Ectodermal cell (in vitro differentiated cells): Measurements from ENCODE around the gene TEX9.

Source experiments
- H3K27ac ChIP-seq: 2 replicates; pipeline ENCODE4 v1.7.0; 2013; ENCODE audit warnings: mild to moderate bottlenecking, low read depth, low read length; ENCODE audit not compliant: insufficient read depth, poor library complexity, severe bottlenecking
- H3K27me3 ChIP-seq: 2 replicates; pipeline ENCODE4 v1.7.0; 2013; ENCODE audit warnings: mild to moderate bottlenecking, low read length; ENCODE audit not compliant: insufficient read depth, control insufficient read depth, poor library complexity, severe bottlenecking
- H3K36me3 ChIP-seq: one replicate; pipeline ENCODE4 v1.7.0; 2013; ENCODE audit warnings: low read length; ENCODE audit not compliant: control insufficient read depth, insufficient read depth
- H3K4me1 ChIP-seq: one replicate; pipeline ENCODE4 v1.7.0; 2013; ENCODE audit warnings: low read length; ENCODE audit not compliant: control insufficient read depth, insufficient read depth
- H3K4me3 ChIP-seq: 2 replicates; pipeline ENCODE4 v1.7.0; 2013; ENCODE audit warnings: low read depth, low read length, control low read depth; ENCODE audit not compliant: insufficient read depth
- H3K9me3 ChIP-seq: 2 replicates; pipeline ENCODE4 v1.7.0; 2013; ENCODE audit warnings: mild to moderate bottlenecking, low read length, moderate library complexity; ENCODE audit not compliant: control insufficient read depth
- WGBS, 2 experiments: methylation state at CpG; one replicate each; pipeline ENCODE4 v1.1.7; 2013; ENCODE audit warnings: missing lambda C conversion rate in 2 of 2; 5-methylcytosine and 5-hydroxymethylcytosine counted together

The TEX9 gene

GRCh38 chr15:56428821-56429458 lies 63.7 kb downstream of the TEX9 start:
- no peaks in the 10 kb centered on the region for H3K4me1 ChIP-seq
- WGBS, 2 experiments: 9% methylated on average over 1 of the region's 2 CpGs; no CpG with 5 or more reads in 1 of the 2 experiments
- H3K27ac ChIP-seq: no peak overlapping the region
- no peaks in the 10 kb centered on the region for H3K36me3 ChIP-seq
- H3K27me3 ChIP-seq: no peaks in the 10 kb centered on the region
- no peak overlapping the region for H3K4me3 ChIP-seq
- no peaks in the 10 kb centered on the region for H3K9me3 ChIP-seq

- no peaks in the 10 kb centered on the region for H3K27me3 ChIP-seq
- H3K36me3 ChIP-seq: no peaks in the 10 kb centered on the region
- 88 to 96% methylated on average over 5 of the region's 5 CpGs for WGBS, 2 experiments
- no peaks in the 10 kb centered on the region for H3K9me3 ChIP-seq
- H3K27ac ChIP-seq: no peak overlapping the region
- no peak overlapping the region for H3K4me3 ChIP-seq
- no peaks in the 10 kb centered on the region for H3K4me1 ChIP-seq
Observed at GRCh38 chr15:56432304-56432703, 67.1 kb downstream of the TEX9 start.

- no peaks in the 10 kb centered on the region for H3K27me3 ChIP-seq
- H3K4me3 ChIP-seq: no peak overlapping the region
- H3K4me1 ChIP-seq: no peaks in the 10 kb centered on the region
- peaks cover 6% of the 10 kb centered on the region for H3K36me3 ChIP-seq
- no peak overlapping the region for H3K27ac ChIP-seq
- no peaks in the 10 kb centered on the region for H3K9me3 ChIP-seq
- 75 to 100% methylated on average over 1 of the region's 1 CpG for WGBS, 2 experiments
Observed at GRCh38 chr15:56440214-56440770, 75.1 kb downstream of the TEX9 start.

- H3K4me1 ChIP-seq: no peaks in the 10 kb centered on the region
- no peaks in the 10 kb centered on the region for H3K9me3 ChIP-seq
- no peak overlapping the region for H3K4me3 ChIP-seq
- no peaks in the 10 kb centered on the region for H3K27me3 ChIP-seq
- H3K27ac ChIP-seq: no peak overlapping the region
- 90 to 100% methylated on average over 2 to 3 of the region's 3 CpGs for WGBS, 2 experiments
- H3K36me3 ChIP-seq: peaks cover 6% of the 10 kb centered on the region
Observed at GRCh38 chr15:56442354-56442753, 77.1 kb downstream of the TEX9 start.

- no peaks in the 10 kb centered on the region for H3K9me3 ChIP-seq
- H3K27ac ChIP-seq: no peak overlapping the region
- H3K27me3 ChIP-seq: no peaks in the 10 kb centered on the region
- H3K4me1 ChIP-seq: no peaks in the 10 kb centered on the region
- no peak overlapping the region for H3K4me3 ChIP-seq
- 90 to 94% methylated on average over 4 to 5 of the region's 5 CpGs for WGBS, 2 experiments
- peaks cover 6% of the 10 kb centered on the region for H3K36me3 ChIP-seq
Observed at GRCh38 chr15:56445746-56446145, 80.5 kb downstream of the TEX9 start.

- Histone ChIP-seq H3K9me3 (no peaks in the 10 kb centered on the region), H3K27ac (no peak overlapping the region), H3K27me3 (no peaks in the 10 kb centered on the region), H3K4me1 (no peaks in the 10 kb centered on the region), H3K36me3 (no peaks in the 10 kb centered on the region), H3K4me3 (no peak overlapping the region)
- WGBS, 2 experiments: 87 to 88% methylated on average over 1 of the region's 1 CpG
Observed at GRCh38 chr15:56454836-56455235, 89.6 kb downstream of the TEX9 start.

- no peaks in the 10 kb centered on the region for H3K4me1 ChIP-seq
- H3K27me3 ChIP-seq: no peaks in the 10 kb centered on the region
- H3K27ac ChIP-seq: no peak overlapping the region
- 90 to 95% methylated on average over 1 to 3 of the region's 3 CpGs for WGBS, 2 experiments
- H3K4me3 ChIP-seq: no peak overlapping the region
- no peaks in the 10 kb centered on the region for H3K36me3 ChIP-seq
- no peaks in the 10 kb centered on the region for H3K9me3 ChIP-seq
Observed at GRCh38 chr15:56456229-56456628, 91.0 kb downstream of the TEX9 start.

- no peaks in the 10 kb centered on the region for H3K36me3 ChIP-seq
- no peaks in the 10 kb centered on the region for H3K9me3 ChIP-seq
- WGBS, 2 experiments: 86% methylated on average over 1 of the region's 2 CpGs; no CpG with 5 or more reads in 1 of the 2 experiments
- no peaks in the 10 kb centered on the region for H3K4me1 ChIP-seq
- no peaks in the 10 kb centered on the region for H3K27me3 ChIP-seq
- H3K4me3 ChIP-seq: no peak overlapping the region
- H3K27ac ChIP-seq: no peak overlapping the region
Observed at GRCh38 chr15:56459096-56459495, 93.9 kb downstream of the TEX9 start.

- H3K27me3 ChIP-seq: peaks cover 5% of the 10 kb centered on the region
- no peak overlapping the region for H3K27ac ChIP-seq
- no peaks in the 10 kb centered on the region for H3K9me3 ChIP-seq
- no peak overlapping the region for H3K4me3 ChIP-seq
- no peaks in the 10 kb centered on the region for H3K4me1 ChIP-seq
- WGBS, 2 experiments: 67% methylated on average over 1 of the region's 1 CpG; no CpG with 5 or more reads in 1 of the 2 experiments
- H3K36me3 ChIP-seq: no peaks in the 10 kb centered on the region
Observed at GRCh38 chr15:56460071-56460470, 94.8 kb downstream of the TEX9 start.

- H3K27ac ChIP-seq: no peak overlapping the region
- H3K27me3 ChIP-seq: peaks cover 10% of the 10 kb centered on the region
- no peaks in the 10 kb centered on the region for H3K9me3 ChIP-seq
- no peaks in the 10 kb centered on the region for H3K36me3 ChIP-seq
- H3K4me3 ChIP-seq: no peak overlapping the region
- 94 to 100% methylated on average over 2 of the region's 2 CpGs for WGBS, 2 experiments
- no peaks in the 10 kb centered on the region for H3K4me1 ChIP-seq
Observed at GRCh38 chr15:56460947-56461346, 95.7 kb downstream of the TEX9 start.
